Globus pallidus (tissue), 1 donor: ENCODE results near the gene ZNF212.

ENCODE experiments used
- DNase-seq: peaks from one replicate; pipeline ENCODE4 v3.0.0-alpha.2; 2015; ENCODE audit warnings: low spot score

ZNF212 gene

GRCh38 chr7:149285603-149286002 lies 46.2 kb downstream of the ZNF212 start:
- DNase-seq: no peak

GRCh38 chr7:149286811-149287400 lies 47.5 kb downstream of the ZNF212 start:
- no peak for DNase-seq

- no peak for DNase-seq
Measured at GRCh38 chr7:149287622-149288021, 48.2 kb downstream of the ZNF212 start.

GRCh38 chr7:149289262-149289661 lies 49.8 kb downstream of the ZNF212 start:
- DNase-seq: no peak

- no peak for DNase-seq
Measured at GRCh38 chr7:149289856-149290255, 50.4 kb downstream of the ZNF212 start.

- DNase-seq: no peak
Measured at GRCh38 chr7:149291036-149291780, 51.8 kb downstream of the ZNF212 start.

GRCh38 chr7:149291781-149292461 lies 52.5 kb downstream of the ZNF212 start:
- no peak for DNase-seq

GRCh38 chr7:149292462-149292823 lies 53.0 kb downstream of the ZNF212 start:
- DNase-seq: no peak

GRCh38 chr7:149293338-149293737 lies 53.9 kb downstream of the ZNF212 start:
- DNase-seq: no peak

GRCh38 chr7:149293946-149294633 lies 54.6 kb downstream of the ZNF212 start:
- no peak for DNase-seq

GRCh38 chr7:149294634-149295480 lies 55.4 kb downstream of the ZNF212 start:
- DNase-seq: no peak

- DNase-seq: no peak
Measured at GRCh38 chr7:149295481-149295850, 56.0 kb downstream of the ZNF212 start.

GRCh38 chr7:149296368-149296767 lies 56.9 kb downstream of the ZNF212 start:
- no peak for DNase-seq

- DNase-seq: no peak
Measured at GRCh38 chr7:149297034-149297755, 57.7 kb downstream of the ZNF212 start.

GRCh38 chr7:149300620-149301285 lies 61.3 kb downstream of the ZNF212 start:
- no peak for DNase-seq

GRCh38 chr7:149302222-149302621 lies 62.8 kb downstream of the ZNF212 start:
- DNase-seq: no peak

- DNase-seq: no peak
Measured at GRCh38 chr7:149302865-149303264, 63.4 kb downstream of the ZNF212 start.

GRCh38 chr7:149304006-149304405 lies 64.6 kb downstream of the ZNF212 start:
- no peak for DNase-seq
